Left forelimb (tissue), 1 donor: ENCODE results near the gene TEX48.

ENCODE experiments used
- DNase-seq: peaks from one replicate; pipeline ENCODE4 v3.0.0-alpha.2; 2018; ENCODE audit warnings: low spot score

The TEX48 gene

DNA sequence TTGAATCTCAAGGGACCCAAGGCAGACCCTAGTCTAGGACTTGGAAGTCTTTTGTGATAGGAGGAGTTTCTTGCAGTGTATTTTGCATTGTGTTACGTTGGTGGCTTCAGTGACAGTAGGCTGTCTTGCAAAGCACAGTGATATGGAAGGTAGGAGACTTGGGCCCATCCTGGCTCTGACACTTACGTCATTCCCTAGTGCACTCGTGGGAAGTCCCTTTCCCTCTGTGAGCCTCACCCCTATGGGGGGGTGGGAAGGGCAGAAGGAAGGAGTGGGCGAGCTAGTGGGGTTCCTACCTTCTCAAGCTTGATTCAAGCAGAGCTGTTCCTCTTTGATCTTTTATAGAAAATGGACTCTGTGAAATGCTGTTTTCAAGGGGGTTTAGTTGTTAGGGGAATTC lies 15.1 kb downstream of the TEX48 start:
- DNase-seq: no peak

GRCh38 chr9:114666401-114666800 lies 15.6 kb downstream of the TEX48 start:
- no peak for DNase-seq

DNA sequence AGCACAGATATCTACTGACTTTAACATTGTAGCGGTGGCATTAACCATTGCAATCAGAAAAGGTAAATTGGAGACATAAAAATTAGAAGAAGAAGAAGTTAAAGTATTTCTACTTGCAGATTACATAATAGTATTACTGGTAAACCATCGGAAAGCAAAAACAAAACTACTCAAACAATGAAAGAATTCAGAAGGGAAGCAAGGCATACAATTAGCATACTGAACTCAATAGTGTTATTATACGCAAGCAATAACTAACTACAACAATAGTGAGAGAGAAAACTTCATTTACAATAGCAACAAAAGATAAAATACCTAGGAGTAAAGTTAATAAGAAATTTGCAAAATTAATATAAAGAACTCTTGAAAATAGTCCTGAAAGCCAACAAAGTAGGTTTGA lies 17.8 kb downstream of the TEX48 start:
- no peak for DNase-seq

DNA sequence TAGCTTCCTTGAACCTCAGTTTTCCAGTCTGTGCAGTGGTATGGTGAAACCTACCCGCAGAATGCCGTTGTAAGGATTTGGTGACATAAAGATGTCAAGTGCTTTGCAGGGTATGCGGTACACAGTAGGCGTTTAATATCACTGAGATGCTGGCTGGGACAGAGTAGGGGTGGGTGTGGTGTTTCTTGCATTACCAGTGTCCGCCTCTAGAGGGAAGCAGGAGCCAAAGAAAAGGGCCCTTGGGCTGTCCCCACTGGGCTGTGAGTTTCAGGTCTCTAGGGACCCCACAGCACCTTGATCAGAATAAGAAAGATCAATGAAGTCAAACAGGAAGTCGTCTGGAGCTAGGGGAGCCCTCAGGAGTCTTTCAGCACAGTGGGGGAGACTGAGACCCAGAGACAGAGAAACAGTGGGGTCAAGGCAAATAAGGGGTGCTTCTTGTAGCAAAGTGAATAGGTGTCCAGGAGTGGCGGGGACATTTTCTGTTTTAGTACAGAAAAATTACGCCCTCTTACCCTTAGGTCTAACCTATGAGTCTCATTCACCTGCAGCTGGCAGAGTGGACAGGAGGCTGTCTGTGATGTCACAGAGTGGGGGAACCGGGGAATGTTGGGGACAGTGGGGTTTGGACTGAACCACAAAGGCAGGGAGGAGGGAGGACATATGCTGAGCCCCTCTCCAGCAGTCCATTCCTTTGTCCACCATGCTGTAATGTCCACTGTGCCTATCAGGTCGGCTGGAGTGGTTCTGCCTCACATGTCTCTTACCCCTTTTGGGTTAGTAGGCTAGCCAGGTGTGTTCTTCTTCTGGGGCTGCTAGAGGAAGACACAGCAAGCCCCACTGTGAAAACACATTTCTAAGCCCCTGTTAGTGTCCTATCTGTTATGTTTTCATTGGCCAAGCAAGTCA lies 19.7 kb downstream of the TEX48 start:
- DNase-seq: no peak

GRCh38 chr9:114657705-114658104 lies 24.3 kb downstream of the TEX48 start, which contains the start of gene TEX53:
Gene TEX53 (minus strand): TSS chr9:114657805. CDS start chr9:114657774, 31 bp downstream.
- no peak for DNase-seq

DNA sequence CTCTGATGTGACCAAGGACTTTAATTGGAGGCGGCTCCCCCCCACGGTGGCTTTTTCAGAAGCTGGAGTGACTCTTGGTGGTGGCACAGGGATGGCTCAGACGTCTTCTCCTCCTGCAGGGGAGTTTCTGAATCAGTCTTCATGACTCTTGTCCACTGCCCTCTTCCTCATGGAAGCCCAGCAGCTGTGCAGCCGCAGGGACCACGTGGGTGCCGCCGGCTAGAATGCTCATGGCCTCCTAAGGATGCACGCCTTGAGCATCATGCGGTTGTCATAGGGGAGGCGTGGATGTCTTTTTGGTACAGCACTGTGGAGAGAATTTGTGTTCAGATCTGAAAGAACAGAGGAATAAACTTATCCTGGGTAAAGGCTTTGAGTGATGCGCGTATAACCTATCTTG lies 25.7 kb downstream of the TEX48 start:
- DNase-seq: no peak

- DNase-seq: no peak
Measured at GRCh38 chr9:114655689-114656088, 26.3 kb downstream of the TEX48 start.

- peak; percentile 73 for DNase-seq
Measured at GRCh38 chr9:114653556-114654159, 28.3 kb downstream of the TEX48 start.

GRCh38 chr9:114652776-114653555 lies 29.0 kb downstream of the TEX48 start:
- no peak for DNase-seq

DNA sequence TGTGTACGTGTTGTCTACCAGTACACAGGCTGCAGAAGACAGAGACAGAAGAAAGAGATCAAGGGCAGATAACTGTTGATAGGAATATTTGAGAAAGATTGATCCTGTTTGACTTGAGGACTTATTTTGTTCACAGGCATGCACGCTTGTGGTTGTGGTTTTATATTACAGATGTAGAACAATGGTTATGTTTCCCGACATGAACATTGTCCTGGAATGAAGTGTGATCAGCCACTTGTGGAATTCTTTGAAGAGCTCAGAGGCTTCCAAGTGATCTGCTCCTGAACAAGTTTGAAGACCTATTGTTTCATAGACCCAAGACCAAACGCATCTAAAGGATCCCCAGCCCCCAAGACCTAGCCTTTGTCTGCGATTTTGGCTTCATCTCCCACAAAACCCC lies 38.1 kb downstream of the TEX48 start:
- no peak for DNase-seq

DNA sequence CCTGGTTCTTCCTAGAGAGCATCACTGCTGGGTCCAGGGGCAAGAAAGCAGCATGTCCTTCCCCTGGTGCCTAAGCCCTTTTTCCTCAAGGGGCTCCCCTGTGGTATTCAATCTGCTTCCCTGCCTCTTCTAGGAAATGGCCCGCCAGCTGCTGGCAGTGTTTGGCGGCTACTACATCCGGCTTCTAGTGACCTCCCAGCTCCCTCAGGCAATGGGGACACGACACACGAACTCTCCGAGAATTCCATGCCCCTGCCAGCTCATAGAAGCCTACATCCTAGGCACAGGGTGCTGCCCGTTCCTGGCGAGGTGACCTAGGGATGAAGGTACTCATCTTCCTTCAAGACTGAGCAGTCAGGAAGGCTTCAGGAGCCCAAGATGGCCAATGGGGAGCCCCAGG lies 39.0 kb downstream of the TEX48 start:
- no peak for DNase-seq

GRCh38 chr9:114641967-114642366 lies 40.0 kb downstream of the TEX48 start:
- no peak for DNase-seq

DNA sequence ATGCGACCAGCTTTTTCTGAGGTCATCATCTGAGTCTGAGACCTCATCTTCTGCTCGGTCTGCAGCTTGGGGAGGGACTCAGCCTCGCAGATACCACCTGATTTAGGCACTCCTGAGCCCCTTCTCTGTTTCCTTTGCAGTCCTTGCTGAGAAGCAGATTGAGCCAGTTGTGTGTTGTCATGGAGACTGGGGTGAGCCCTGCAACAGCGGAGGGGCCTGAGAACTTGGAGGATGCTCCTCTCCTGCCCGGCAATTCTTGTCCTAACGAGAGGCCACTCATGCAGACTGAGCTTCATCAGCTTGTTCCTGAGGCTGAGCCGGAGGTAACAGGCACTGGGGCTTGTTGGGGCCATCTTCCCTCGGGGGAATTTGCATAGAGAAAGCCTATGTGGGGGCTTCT lies 43.6 kb downstream of the TEX48 start:
- no peak for DNase-seq

GRCh38 chr9:114634387-114634786 lies 47.6 kb downstream of the TEX48 start:
- DNase-seq: no peak

GRCh38 chr9:114633438-114634089 lies 48.4 kb downstream of the TEX48 start:
- DNase-seq: no peak

GRCh38 chr9:114631166-114631565 lies 50.8 kb downstream of the TEX48 start:
- no peak for DNase-seq

- DNase-seq: no peak
Measured at GRCh38 chr9:114629563-114630090, 52.4 kb downstream of the TEX48 start.

GRCh38 chr9:114627553-114627952 lies 54.4 kb downstream of the TEX48 start:
- DNase-seq: no peak

- DNase-seq: no peak
Measured at GRCh38 chr9:114626415-114627020, 55.5 kb downstream of the TEX48 start.

GRCh38 chr9:114624677-114625076 lies 57.3 kb downstream of the TEX48 start:
- no peak for DNase-seq

DNA sequence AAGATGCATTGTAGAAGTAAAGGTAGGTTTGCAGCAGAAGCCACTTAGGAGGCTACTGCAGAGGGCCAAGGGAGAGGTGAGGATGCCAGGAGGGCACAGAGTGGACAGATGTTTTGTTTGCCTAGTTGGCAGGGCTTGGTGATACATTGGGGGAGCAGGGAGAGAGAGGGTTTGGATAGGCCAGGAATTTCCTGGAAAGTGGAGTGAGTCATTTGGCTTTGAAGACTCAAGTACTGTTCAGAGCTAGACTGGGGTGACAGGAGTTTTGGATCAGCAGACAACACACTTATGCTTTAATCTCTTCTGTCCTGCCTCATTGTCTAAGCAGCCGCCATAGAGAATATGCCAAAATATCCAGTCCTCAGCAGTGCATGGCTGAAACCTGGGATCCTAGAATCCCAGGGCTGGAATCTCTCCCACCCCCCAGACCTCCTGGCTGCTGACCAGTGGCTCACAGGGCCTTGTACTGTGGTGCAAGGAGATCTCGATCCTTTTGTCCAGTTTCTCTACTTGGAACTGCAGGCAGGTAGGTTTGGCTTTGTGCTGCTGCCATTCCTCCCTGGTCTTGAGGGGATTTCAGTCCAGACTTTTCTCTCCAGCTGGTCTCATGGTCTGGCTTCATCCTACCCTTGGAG lies 59.9 kb downstream of the TEX48 start:
- no peak for DNase-seq
